ENCODE data around the gene TMEM62.
"Not testable (repeated sequence)": the region's sequence is repeated elsewhere in the genome, so short reads cannot be mapped to it uniquely, and the experiment has no call there.

DNA sequence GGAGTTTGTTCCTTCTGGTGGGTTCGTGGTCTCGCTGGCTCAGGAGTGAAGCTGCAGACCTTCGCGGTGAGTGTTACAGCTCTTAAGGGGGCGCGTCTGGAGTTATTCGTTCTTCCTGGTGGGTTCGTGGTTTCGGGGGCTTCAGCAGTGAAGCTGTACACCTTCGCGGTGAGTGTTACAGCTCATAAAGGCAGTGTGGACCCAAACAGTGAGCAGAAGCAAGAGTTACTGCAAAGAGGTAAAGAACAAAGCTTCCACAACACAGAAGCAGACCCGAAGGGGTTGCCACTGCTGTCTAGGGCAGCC, 92.5 kb downstream of the TMEM62 start:
- not testable (repeated sequence) for TF ChIP-seq CTCF, MAX (IDR thresholded peaks at IDR 0.05; ENCODE audit: low read depth, low read length)

All from NB4 (cell line).